GM19328 (cell line): ENCODE data around the gene NINL.
"Not testable (repeated sequence)": the region's sequence is repeated elsewhere in the genome, so short reads cannot be mapped to it uniquely, and the experiment has no call there.

Experiments used
- ATAC-seq: cut with Tn5 transposase; IDR thresholded peaks from one replicate; pipeline ENCODE4 v1.9.1; 2021; ENCODE audit warnings: mild to moderate bottlenecking, moderate library complexity; ENCODE audit not compliant: unreplicated experiment

NINL gene

GRCh38 chr20:25584905-25585704, at the start of gene NINL:
TSS of gene NINL (minus strand) at chr20:25585531. CDS start at chr20:25526587, 58,944 bp downstream.
- ATAC-seq: peak; percentile 62

- no peak for ATAC-seq
Measured at GRCh38 chr20:25632940-25633790, 47.8 kb upstream of the NINL start.

- not testable (repeated sequence) for ATAC-seq
Measured at GRCh38 chr20:25630615-25631014, 45.3 kb upstream of the NINL start.

- ATAC-seq: no peak
Measured at GRCh38 chr20:25629816-25630499, 44.6 kb upstream of the NINL start.

GRCh38 chr20:25626779-25627178, 41.4 kb upstream of the NINL start:
- no peak for ATAC-seq

GRCh38 chr20:25624500-25624939, 39.2 kb upstream of the NINL start:
- no peak for ATAC-seq

- peak; percentile 84 for ATAC-seq
Measured at GRCh38 chr20:25623736-25624499, 38.6 kb upstream of the NINL start, which contains the start of gene NANP. TSS of gene NANP (minus strand) at chr20:25624014. CDS start at chr20:25623948, 66 bp downstream.

- peak; percentile 21 for ATAC-seq
Measured at GRCh38 chr20:25623225-25623735, 37.9 kb upstream of the NINL start.

- no peak for ATAC-seq
Measured at GRCh38 chr20:25622450-25623224, 37.3 kb upstream of the NINL start.

GRCh38 chr20:25622049-25622448, 36.7 kb upstream of the NINL start:
- no peak for ATAC-seq

- no peak for ATAC-seq
Measured at GRCh38 chr20:25619514-25619913, 34.2 kb upstream of the NINL start.

- no peak for ATAC-seq
Measured at GRCh38 chr20:25608774-25609173, 23.4 kb upstream of the NINL start.

GRCh38 chr20:25606094-25606695, 20.9 kb upstream of the NINL start:
- ATAC-seq: no peak

GRCh38 chr20:25605148-25605547, 19.8 kb upstream of the NINL start:
- ATAC-seq: no peak

GRCh38 chr20:25604611-25605010, 19.3 kb upstream of the NINL start:
- no peak for ATAC-seq

- not testable (repeated sequence) for ATAC-seq
Measured at GRCh38 chr20:25602914-25603309, 17.6 kb upstream of the NINL start.

GRCh38 chr20:25602191-25602913, 17.0 kb upstream of the NINL start:
- ATAC-seq: not testable (repeated sequence)

- no peak for ATAC-seq
Measured at GRCh38 chr20:25601659-25602058, 16.3 kb upstream of the NINL start.
